Fibroblast of lung (primary cell): ENCODE data around the gene FRMD7.

Experiments used
- EZH2 ChIP-seq: IDR thresholded peaks from 2 replicates; pipeline ENCODE4 v1.5.1; 2012; ENCODE audit warnings: low read length, control low read depth, mild to moderate bottlenecking; ENCODE audit errors: missing control alignments
- TF ChIP-seq, protein P1 (sequence below), 2 donors: IDR thresholded peaks in 1 of 2; conservative IDR thresholded peaks in 1 of 2; 1 replicate in 1 of 2; 2 replicates in 1 of 2; pipeline ENCODE4 v1.5.1; 2011 to 2012; ENCODE audit warnings: low read length in 2 of 2, control low read depth in 1 of 2, inconsistent platforms in 1 of 2, low read depth in 1 of 2, mild to moderate bottlenecking in 1 of 2

DNA sequence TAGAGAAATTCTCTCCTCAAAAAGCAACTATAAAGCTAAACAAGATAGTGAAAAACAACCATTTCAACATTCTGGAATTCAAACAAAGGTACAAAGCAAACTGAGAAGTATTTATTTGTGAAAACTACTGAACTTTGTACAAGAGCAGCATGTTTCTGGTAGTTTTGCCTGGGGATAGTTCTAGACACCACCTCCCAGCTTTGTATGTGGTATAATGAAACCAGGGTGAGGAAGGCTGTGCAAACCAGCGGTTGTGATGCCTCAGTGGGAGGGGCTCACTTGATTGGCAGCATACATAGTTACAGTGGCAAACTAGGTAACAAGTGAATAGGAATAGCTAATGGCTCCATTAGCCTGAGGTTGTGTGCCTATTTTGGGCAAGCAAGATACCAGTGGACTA lies 18.6 kb upstream of the FRMD7 start:
- TF ChIP-seq, protein P1, sequence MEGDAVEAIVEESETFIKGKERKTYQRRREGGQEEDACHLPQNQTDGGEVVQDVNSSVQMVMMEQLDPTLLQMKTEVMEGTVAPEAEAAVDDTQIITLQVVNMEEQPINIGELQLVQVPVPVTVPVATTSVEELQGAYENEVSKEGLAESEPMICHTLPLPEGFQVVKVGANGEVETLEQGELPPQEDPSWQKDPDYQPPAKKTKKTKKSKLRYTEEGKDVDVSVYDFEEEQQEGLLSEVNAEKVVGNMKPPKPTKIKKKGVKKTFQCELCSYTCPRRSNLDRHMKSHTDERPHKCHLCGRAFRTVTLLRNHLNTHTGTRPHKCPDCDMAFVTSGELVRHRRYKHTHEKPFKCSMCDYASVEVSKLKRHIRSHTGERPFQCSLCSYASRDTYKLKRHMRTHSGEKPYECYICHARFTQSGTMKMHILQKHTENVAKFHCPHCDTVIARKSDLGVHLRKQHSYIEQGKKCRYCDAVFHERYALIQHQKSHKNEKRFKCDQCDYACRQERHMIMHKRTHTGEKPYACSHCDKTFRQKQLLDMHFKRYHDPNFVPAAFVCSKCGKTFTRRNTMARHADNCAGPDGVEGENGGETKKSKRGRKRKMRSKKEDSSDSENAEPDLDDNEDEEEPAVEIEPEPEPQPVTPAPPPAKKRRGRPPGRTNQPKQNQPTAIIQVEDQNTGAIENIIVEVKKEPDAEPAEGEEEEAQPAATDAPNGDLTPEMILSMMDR (conservative IDR thresholded peaks at IDR 0.05 in 1 of 2, IDR thresholded peaks at IDR 0.05 in 1 of 2; ENCODE audit: low read depth in 1 of 2, low read length in 2 of 2), result no peak
- no peak for TF ChIP-seq EZH2
